ENCODE data around the gene SNAP29.
"Not testable (repeated sequence)": the region's sequence is repeated elsewhere in the genome, so short reads cannot be mapped to it uniquely, and the experiment has no call there.

DNA sequence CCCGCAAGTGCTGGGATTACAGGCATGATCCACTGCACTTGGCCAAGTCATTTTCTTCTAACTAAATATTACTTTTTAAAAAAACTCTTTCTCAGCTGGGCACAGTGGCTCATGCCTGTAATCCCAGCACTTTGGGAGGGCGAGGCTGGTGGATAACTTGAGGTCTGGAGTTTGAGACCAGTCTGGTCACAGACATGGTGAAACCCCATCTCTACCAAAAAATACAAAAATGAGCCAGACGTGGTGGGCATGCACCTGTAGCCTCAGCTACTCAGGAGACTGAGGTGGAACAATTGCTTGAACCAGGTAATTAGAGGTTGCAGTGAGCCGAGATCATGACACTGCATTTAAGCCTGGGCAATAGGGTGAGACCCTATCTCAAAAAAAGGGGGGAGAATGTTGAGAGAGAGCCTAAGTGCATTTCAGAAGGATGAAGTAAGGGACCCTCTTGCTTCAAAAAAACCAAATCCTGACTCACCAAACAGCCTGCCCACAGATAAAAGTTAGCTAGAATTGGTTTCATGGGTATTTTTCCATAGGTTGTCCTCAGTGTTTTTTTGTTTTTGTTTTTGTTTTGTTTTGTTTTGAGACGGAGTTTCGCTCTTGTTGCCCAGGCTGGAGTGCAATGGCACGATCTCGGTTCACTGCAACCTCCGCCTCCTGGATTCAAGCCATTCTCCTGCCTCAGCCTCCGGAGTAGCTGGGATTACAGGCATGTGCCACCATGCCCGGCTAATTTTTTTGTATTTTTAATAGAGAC, 77.2 kb downstream of the SNAP29 start:
- not testable (repeated sequence) for TF ChIP-seq CTCF, POLR2A (IDR thresholded peaks at IDR 0.05)
